HG02970 (cell line): ENCODE measurements around the gene ENTHD1.

Experiments
- ATAC-seq: cut with Tn5 transposase; IDR thresholded peaks from one replicate; pipeline ENCODE4 v1.9.1; 2021; ENCODE audit warnings: mild to moderate bottlenecking, moderate library complexity, moderate number of reproducible peaks; ENCODE audit not compliant: unreplicated experiment, low FRiP score

The ENTHD1 gene

DNA sequence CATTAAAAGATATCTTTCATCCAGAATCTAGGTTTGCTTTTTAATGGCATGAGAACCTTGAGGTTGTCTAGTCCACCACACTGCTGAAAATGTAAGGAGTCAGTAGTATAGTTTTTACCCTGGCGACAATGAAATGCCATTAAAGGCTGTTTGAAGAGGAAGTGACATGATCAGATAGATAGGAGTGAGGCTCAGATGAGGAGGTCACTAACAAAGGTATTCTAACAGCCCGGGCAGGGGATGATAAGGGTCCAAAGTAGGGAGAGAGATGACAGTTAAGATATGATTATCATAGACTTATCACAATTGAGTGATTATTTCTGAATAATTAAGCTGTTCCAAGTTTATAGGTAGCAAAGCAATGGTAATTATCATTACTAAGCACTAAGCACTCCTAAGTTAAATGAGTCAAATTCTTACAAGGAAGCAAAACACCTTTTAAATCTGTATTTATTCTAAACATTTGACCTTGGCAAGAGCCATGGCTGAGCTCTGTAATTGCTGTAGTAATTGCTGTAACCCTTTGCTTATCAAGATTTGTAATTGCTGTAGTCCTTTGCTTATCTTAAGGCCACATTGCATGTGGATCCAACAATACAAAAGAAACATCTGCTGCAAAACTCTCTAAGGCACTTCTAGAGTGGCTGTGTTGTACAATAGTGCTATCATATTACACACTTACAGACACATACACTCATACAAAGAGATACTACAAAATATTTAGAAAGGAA is 92.6 kb downstream of the ENTHD1 start:
- ATAC-seq: no peak

DNA sequence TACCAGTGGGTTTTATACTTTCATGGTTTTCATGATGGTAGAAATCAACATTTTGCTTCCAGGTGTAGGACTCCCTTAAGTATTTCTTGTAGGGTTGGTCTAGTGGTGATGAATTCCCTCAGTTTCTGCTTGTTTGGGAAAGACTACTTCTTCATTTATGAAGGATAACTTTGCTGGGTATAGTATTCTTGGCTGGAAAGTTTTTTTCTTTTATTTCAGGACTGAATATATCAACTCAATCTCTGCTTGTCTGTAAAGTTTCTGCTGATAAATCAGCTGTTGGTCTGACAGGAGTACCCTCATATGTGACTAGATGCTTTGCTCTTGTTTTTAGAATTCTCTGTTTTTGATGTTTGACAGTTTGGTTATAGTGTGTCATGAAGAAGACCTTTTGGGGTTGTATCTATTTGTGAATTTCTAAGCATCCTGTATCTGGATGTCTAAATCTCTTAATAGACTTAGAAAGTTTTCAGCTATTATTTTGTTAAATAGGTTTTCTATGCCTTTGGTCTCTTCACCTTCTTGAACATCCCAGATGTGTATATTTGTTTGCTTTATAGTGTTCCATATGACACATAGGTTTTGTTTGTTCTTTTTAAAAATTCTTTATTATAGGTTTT is 95.9 kb downstream of the ENTHD1 start:
- ATAC-seq: no peak

GRCh38 chr22:39789788-39790187 is 103.8 kb downstream of the ENTHD1 start:
- ATAC-seq: no peak

GRCh38 chr22:39785232-39785631 is 108.3 kb downstream of the ENTHD1 start:
- ATAC-seq: no peak

- ATAC-seq: no peak
These were observed 115.7 kb downstream of the ENTHD1 start for GRCh38 chr22:39777716-39778454.

DNA sequence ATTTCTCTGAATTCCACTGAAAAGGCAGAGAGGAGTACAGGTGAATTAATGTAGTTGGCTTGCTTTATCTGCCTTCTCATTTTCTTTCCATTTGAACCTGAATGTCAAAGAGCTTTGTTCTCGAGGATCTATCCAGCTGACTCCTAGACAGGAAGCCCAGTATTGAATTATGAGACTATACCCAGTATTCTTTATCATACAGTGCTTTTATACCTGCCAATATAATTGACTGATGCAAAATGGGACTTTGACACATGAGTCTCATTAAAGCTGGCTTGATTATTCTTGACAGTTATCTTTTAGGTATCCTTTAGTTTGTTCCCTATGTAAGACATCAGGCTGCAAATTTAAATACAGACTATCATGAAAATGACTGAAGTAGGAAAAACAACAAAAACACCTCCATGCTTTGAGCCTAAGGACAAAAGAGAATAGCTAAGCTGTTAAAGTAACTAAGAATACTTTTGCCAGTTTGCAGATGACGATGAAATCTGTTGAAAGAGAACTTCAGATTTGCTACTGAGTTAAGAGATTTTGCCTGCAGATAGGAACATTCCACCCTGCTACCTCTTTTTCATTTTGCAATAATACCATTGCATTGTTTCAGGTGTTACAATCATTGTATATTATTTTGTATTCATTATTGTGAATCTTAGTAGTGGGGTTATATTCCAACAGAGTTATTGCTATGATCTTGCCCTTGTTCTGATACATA is 117.1 kb downstream of the ENTHD1 start:
- ATAC-seq: no peak

- ATAC-seq: no peak
These were observed 119.5 kb downstream of the ENTHD1 start for GRCh38 chr22:39773976-39774539.

DNA sequence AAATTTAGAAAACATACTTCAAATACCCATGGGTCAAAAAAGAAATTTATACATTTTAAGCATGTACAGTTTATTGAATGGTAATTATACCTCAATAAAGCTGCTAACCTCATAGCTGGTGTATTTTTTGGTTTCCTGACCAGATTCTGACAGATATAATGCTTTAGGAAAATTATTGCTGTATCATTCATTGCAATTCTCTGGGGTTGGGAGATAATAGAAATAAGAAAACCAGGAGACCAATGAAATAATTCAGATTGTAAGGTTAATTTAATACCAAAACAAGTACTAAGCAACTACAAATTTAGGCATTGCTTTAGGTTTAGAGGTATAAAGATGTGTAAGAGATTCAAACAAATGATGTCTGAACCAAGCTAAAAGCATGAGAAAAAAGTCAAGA is 120.1 kb downstream of the ENTHD1 start:
- no peak for ATAC-seq

- no peak for ATAC-seq
These were observed 122.1 kb downstream of the ENTHD1 start for GRCh38 chr22:39771486-39771885.

DNA sequence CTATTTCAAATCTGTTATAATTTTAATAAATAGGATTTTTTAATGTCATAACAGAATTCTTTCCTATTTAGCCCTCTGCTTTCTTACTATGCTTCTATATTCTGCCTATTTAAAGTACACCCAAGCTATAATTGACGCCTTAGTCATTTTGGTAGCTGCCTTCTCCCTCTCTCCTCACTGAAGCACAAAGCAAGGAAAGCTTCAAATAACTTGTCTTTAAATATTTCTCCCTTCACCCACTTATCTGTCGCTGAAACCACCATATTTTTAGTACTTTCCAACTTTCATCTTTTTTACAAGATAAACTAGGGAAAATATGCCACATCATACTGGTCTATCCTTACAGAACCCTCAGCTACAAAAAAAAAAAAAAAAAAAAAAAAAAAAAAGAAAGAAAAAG is 127.9 kb downstream of the ENTHD1 start:
- ATAC-seq: no peak

DNA sequence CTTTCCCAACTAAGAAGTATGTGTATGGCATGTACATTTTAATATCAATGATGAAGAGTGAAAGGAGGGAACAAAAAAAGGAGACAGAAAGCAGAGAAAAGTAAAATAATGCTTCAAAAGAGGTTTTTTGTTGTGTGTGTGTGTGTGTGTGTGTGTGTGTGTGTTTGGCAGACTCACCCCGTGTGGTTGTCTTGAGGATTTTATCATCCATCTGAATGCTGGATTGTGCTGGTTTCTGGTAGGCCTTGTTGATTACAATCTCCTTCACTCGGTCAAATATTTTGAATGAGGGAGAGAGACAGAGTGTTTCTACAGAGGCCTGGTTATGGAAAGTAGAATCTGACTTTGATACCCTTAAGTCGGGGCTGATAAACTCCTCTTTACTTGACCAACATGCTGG is 128.5 kb downstream of the ENTHD1 start:
- ATAC-seq: no peak

- no peak for ATAC-seq
These were observed 130.3 kb downstream of the ENTHD1 start for GRCh38 chr22:39763276-39763675.

- no peak for ATAC-seq
These were observed 142.8 kb downstream of the ENTHD1 start for GRCh38 chr22:39750759-39751158.

DNA sequence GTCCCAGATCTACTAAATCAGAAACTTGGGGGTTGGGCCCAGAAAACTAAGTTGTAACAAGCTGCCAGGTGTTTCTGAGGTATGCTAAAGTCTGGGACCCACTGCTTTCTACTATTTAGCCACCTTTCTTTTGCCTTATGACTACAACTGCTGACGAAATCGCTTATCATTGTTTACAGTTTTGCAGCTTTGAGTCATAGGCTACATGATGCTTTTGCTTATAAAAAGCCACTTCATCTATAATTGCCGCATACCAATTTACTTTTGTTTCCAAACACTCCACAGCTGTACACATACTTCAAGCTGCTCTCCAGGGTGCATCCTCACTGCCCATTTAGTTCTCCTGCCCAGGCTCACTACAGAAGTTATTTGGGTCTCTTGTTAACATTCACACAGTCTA is 144.7 kb downstream of the ENTHD1 start:
- ATAC-seq: no peak

- ATAC-seq: no peak
These were observed 146.8 kb downstream of the ENTHD1 start for GRCh38 chr22:39746600-39747262.

DNA sequence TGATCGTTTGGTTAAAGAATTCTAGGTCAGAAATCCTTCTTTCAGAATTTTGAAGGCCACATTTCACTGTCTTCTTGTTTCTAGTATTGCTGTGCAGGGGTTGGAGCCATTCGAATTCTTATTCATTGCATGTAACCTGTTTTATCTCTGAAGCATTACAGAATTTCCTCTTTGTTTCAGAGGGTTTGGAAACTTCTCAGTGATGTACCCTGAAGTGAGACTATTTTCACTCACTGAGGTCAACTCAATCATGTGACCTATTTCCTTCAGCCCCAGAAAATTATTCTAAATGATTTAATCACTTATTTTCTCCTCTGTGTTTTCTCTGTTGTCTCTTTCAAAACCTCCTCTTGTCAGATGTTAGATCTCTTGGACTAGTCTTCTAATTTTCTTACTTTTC is 147.8 kb downstream of the ENTHD1 start:
- ATAC-seq: no peak

DNA sequence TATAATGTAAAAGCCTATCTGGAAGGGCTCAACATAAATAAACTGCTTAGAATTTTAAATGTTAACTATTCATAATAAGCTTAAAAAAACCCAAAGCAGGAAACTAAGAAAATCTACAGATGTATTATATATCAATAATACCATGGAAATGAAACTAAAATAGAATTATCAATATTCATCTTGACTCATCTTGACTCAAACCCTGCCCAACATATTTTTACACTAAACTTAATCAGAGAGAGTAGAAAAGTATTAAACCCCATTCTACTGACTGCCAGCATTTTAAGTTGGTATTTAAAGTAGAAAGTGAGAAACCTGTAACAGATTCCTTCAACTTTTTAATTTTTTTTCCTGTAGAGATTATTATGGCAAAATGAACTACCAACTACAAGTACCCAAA is 149.2 kb downstream of the ENTHD1 start:
- no peak for ATAC-seq

- no peak for ATAC-seq
These were observed 149.6 kb downstream of the ENTHD1 start for GRCh38 chr22:39743935-39744334.

- ATAC-seq: no peak
These were observed 154.1 kb downstream of the ENTHD1 start for GRCh38 chr22:39739338-39740027.

DNA sequence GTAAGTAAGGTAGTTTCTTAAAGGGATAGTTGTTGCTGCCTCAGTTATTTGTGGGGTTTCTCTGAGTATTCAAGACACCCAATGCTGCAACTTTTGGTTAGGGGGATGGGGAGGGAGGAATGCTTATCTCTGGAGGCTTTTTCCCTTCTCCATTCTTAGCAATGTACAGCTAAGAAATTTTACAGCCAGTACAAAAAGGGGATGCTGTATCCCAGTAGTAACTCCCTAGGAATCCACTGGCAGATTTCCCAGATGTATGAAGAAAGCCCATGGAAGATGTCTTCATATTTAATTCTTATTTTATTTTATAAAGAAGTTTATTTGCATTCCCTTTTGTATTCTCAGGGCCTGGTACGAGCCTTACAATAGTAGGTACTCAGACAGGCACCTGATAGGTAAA is 154.8 kb downstream of the ENTHD1 start:
- no peak for ATAC-seq
